HEK293 (cell line): ENCODE measurements around the gene PRAMEF15.
"Not testable (repeated sequence)": the region's sequence is repeated elsewhere in the genome, so short reads cannot be mapped to it uniquely, and the experiment has no call there.

ENCODE experiments used
- CTCF ChIP-seq: fragments of 450-650 bp; formaldehyde crosslinking; IDR thresholded peaks from 2 replicates; pipeline ENCODE4 v1.5.1; 2016; ENCODE audit warnings: missing biosample characterization, missing genetic modification characterization
- KLF9 ChIP-seq: fragments of 450-650 bp; formaldehyde crosslinking; IDR thresholded peaks from 2 replicates; pipeline ENCODE4 v1.5.1; 2016; ENCODE audit warnings: missing biosample characterization, missing genetic modification characterization, low read depth
- YY2 ChIP-seq: fragments of 450-650 bp; formaldehyde crosslinking; IDR thresholded peaks from 2 replicates; pipeline ENCODE4 v1.5.1; 2016; ENCODE audit warnings: missing biosample characterization, missing genetic modification characterization
- ZNF280D ChIP-seq: fragments of 450-650 bp; formaldehyde crosslinking; IDR thresholded peaks from 2 replicates; pipeline ENCODE4 v1.5.1; 2016; ENCODE audit warnings: missing biosample characterization, missing genetic modification characterization
- ZNF501 ChIP-seq: fragments of 450-650 bp; formaldehyde crosslinking; IDR thresholded peaks from 2 replicates; pipeline ENCODE4 v1.5.1; 2016; ENCODE audit warnings: missing biosample characterization, missing genetic modification characterization
- ZNF558 ChIP-seq: fragments of 450-650 bp; formaldehyde crosslinking; IDR thresholded peaks from 2 replicates; pipeline ENCODE4 v1.5.1; 2016; ENCODE audit warnings: missing biosample characterization, missing genetic modification characterization
- ZNF768 ChIP-seq: fragments of 450-650 bp; formaldehyde crosslinking; IDR thresholded peaks from 2 replicates; pipeline ENCODE4 v1.5.1; 2018; ENCODE audit warnings: missing biosample characterization, mild to moderate bottlenecking, missing genetic modification characterization
- ZNF837 ChIP-seq: fragments of 450-650 bp; formaldehyde crosslinking; IDR thresholded peaks from 2 replicates; pipeline ENCODE4 v1.5.1; 2016; ENCODE audit warnings: missing biosample characterization, missing genetic modification characterization
- ZSCAN30 ChIP-seq: fragments of 450-650 bp; IDR thresholded peaks from 2 replicates; pipeline ENCODE4 v1.5.1; 2018; ENCODE audit warnings: missing biosample characterization, mild to moderate bottlenecking, missing genetic modification characterization, moderate library complexity

GRCh38 chr1:13303239-13303638 is 12.1 kb upstream of the PRAMEF15 start, which contains the start of gene PRAMEF33:
- TF ChIP-seq CTCF; ZNF501; ZNF280D (tag by site-specific recombination); ZNF837 (tag by site-specific recombination); ZNF768 (tag by site-specific recombination); ZNF558 (tag by site-specific recombination); KLF9 (tag by site-specific recombination); YY2 (tag by site-specific recombination); ZSCAN30 (tag by site-specific recombination): not testable (repeated sequence)
